IPS-18a (cell line): ENCODE results near the gene FCHSD2.
"Not testable (repeated sequence)": the region's sequence is repeated elsewhere in the genome, so short reads cannot be mapped to it uniquely, and the experiment has no call there.

Experiments used
- H3K27ac ChIP-seq: one replicate; pipeline ENCODE4 v1.5.1; 2013; ENCODE audit warnings: low read length
- H3K27me3 ChIP-seq: one replicate; pipeline ENCODE4 v1.6.1; 2013; ENCODE audit warnings: mild to moderate bottlenecking, low read length; ENCODE audit not compliant: control insufficient read depth, insufficient read depth
- H3K36me3 ChIP-seq: one replicate; pipeline ENCODE4 v1.6.1; 2013; ENCODE audit warnings: low read depth, low read length; ENCODE audit not compliant: control insufficient read depth
- H3K4me1 ChIP-seq: one replicate; pipeline ENCODE4 v1.6.1; 2013; ENCODE audit warnings: low read depth, low read length; ENCODE audit not compliant: control insufficient read depth
- H3K4me3 ChIP-seq: one replicate; pipeline ENCODE4 v1.5.1; 2013; ENCODE audit warnings: low read length
- H3K9ac ChIP-seq: one replicate; pipeline ENCODE4 v1.6.1; 2013; ENCODE audit warnings: mild to moderate bottlenecking, low read length, moderate library complexity
- H3K9me3 ChIP-seq: one replicate; pipeline ENCODE4 v1.6.1; 2013; ENCODE audit warnings: low read depth, low read length; ENCODE audit not compliant: control insufficient read depth

Gene FCHSD2

GRCh38 chr11:73061857-73062424, 80.2 kb downstream of the FCHSD2 start:
- not testable (repeated sequence) for H3K9ac ChIP-seq, H3K27ac ChIP-seq, H3K4me1 ChIP-seq, H3K27me3 ChIP-seq, H3K4me3 ChIP-seq, H3K36me3 ChIP-seq, H3K9me3 ChIP-seq

DNA sequence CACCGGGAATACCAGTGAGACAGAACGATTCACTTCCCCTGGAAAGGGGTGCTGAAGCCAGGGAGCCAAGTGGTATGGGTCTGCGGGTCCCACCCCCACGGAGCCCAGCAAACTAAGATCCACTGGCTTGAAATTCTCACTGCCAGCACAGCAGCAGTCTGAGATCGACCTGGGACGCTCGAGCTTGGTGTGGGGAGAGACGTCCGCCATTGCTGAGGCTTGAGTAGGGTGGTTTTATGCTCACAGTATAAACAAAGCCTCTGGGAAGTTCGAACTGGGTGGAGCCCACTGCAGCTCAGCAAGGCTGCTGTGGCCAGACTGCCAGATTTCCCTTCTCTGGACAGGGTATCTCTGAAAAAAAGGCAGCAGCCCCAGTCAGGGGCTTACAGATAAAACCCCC, 80.7 kb downstream of the FCHSD2 start:
- H3K36me3 ChIP-seq, H3K4me3 ChIP-seq, H3K27ac ChIP-seq, H3K4me1 ChIP-seq, H3K9me3 ChIP-seq, H3K9ac ChIP-seq, H3K27me3 ChIP-seq: not testable (repeated sequence)

DNA sequence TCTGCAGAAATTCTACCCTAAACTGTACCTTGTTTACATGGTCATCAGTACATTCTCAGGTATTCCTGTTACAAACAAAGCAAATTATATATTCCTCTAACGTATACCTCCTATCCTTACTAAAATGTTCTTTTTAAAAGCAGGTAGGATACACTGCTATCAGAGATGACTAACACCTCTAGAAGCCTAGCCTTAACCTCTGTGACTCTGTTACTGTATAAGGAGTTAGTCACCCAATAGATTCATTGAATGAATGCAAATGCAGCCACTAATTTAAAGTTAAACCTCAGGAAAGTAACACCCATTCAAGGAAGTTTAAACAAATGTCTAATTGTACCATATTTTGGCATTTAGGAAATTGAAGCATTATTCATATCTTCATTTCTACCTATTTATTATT, 82.2 kb downstream of the FCHSD2 start:
- Histone ChIP-seq H3K4me3 (no peak overlapping the region), H3K9me3 (no peaks in the 10 kb centered on the region), H3K9ac (no peak overlapping the region), H3K27me3 (no peaks in the 10 kb centered on the region), H3K36me3 (no peaks in the 10 kb centered on the region), H3K4me1 (no peaks in the 10 kb centered on the region), H3K27ac (no peak overlapping the region)

GRCh38 chr11:73058989-73059674, 83.0 kb downstream of the FCHSD2 start:
- H3K9me3 ChIP-seq = no peaks in the 10 kb centered on the region
- no peaks in the 10 kb centered on the region for H3K4me1 ChIP-seq
- no peak overlapping the region for H3K27ac ChIP-seq
- no peaks in the 10 kb centered on the region for H3K36me3 ChIP-seq
- no peak overlapping the region for H3K9ac ChIP-seq
- H3K4me3 ChIP-seq = no peak overlapping the region
- no peaks in the 10 kb centered on the region for H3K27me3 ChIP-seq

- H3K4me3 ChIP-seq = no peak overlapping the region
- no peaks in the 10 kb centered on the region for H3K9me3 ChIP-seq
- H3K27ac ChIP-seq = no peak overlapping the region
- H3K9ac ChIP-seq = no peak overlapping the region
- H3K4me1 ChIP-seq = no peaks in the 10 kb centered on the region
- H3K36me3 ChIP-seq = no peaks in the 10 kb centered on the region
- H3K27me3 ChIP-seq = no peaks in the 10 kb centered on the region
These were observed 86.3 kb downstream of the FCHSD2 start for GRCh38 chr11:73055655-73056354.

DNA sequence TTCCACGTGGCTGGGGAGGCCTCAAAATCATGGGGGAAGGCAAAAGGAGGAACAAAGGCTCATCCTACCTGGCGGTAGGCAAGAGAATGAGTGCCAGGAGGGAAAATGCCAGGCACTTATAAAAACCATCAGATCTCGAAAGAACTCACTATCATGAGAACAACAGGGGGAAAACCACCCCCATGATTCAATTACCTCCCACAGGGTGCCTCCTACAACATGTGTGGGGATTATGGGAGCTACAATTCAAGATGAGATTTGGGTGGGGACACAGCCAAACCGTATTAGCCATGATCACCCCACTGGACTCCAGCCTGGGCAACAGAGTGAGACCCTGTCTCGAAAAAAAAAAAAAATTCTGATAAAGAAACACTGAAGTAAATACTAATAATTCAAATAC, 87.1 kb downstream of the FCHSD2 start:
- H3K27ac ChIP-seq = no peak overlapping the region

DNA sequence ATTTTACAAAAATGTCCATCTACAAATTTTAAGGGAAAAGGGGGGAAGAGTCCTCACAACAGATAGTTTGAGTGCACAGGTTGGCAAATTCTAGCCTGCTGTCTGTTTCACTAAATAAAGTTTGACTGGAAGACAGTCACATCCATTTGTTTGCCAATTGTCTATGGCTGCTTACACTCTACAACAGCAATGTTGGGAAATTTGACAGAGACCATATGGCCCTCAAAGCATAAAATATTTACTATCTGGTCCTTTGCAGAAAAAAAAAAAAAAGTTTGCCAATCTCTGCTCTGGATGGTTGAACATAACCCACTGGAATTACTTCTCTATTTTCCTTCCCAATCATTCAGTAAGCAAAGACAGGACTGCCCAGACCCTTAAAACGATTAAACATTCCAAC, 88.2 kb downstream of the FCHSD2 start:
- Histone ChIP-seq H3K9me3 (no peaks in the 10 kb centered on the region), H3K36me3 (no peaks in the 10 kb centered on the region), H3K9ac (no peak overlapping the region), H3K4me3 (no peak overlapping the region), H3K27ac (no peak overlapping the region), H3K27me3 (no peaks in the 10 kb centered on the region), H3K4me1 (no peaks in the 10 kb centered on the region)

More for the DNA sequence above, 87.1 kb downstream of the FCHSD2 start:
- H3K4me3 ChIP-seq = no peak overlapping the region
- no peaks in the 10 kb centered on the region for H3K9me3 ChIP-seq
- no peak overlapping the region for H3K9ac ChIP-seq
- H3K36me3 ChIP-seq = no peaks in the 10 kb centered on the region
- H3K4me1 ChIP-seq = no peaks in the 10 kb centered on the region
- H3K27me3 ChIP-seq = no peaks in the 10 kb centered on the region

- Histone ChIP-seq H3K27ac (no peak overlapping the region), H3K9me3 (no peaks in the 10 kb centered on the region), H3K9ac (no peak overlapping the region), H3K4me3 (no peak overlapping the region), H3K36me3 (no peaks in the 10 kb centered on the region), H3K4me1 (no peaks in the 10 kb centered on the region), H3K27me3 (no peaks in the 10 kb centered on the region)
These were observed 93.7 kb downstream of the FCHSD2 start for GRCh38 chr11:73048446-73048845.

DNA sequence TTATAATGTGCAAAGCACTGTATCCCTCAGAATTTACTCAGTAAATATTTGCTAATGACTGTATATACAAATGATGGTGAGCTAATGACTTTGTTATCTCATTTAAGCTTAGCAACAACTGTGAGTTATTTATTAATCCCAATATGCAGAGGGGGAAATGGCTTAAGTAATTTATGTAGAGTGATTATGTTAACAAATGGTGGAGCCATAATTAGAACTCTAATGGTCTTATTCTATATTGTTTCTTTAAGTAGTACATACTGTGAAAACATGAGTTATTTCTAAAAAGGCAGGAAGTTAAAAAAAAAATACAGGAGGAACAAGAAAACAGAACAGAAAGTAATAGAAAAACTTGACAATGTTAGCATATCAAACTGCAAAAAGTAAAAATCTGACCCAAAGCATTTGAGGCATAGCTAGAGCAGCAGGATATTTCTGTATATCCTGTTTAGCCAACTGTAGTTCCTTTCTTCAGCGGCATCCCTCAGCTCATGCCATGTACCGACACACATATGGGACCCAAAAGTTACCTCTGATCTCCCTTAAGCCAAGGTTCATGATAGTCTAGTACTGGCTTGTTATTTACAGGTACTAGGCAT, 94.2 kb downstream of the FCHSD2 start:
- Histone ChIP-seq H3K27me3 (no peaks in the 10 kb centered on the region), H3K4me3 (no peak overlapping the region), H3K36me3 (no peaks in the 10 kb centered on the region), H3K9ac (no peak overlapping the region), H3K9me3 (no peaks in the 10 kb centered on the region), H3K4me1 (no peaks in the 10 kb centered on the region), H3K27ac (no peak overlapping the region)

DNA sequence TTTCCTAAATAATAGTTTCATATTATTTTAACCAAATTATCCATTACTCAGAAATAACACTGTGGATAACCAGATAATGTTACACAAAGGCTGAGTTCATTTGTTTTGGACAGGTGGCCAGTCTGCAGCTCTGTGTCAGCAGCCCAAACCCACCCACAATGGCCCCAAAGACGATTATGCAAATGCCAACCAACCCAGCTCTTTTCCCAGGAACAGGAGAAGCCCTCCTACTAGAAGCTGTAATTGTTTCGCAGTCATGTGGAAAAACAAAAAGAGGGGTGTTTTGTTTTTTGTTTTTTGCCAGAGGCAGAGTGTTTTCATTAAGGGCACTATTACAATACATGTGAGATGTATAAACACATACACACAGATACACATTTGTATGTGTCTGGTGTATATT, 102.1 kb downstream of the FCHSD2 start:
- no peak overlapping the region for H3K27ac ChIP-seq
- no peak overlapping the region for H3K4me3 ChIP-seq
- no peaks in the 10 kb centered on the region for H3K27me3 ChIP-seq
- no peaks in the 10 kb centered on the region for H3K36me3 ChIP-seq
- no peaks in the 10 kb centered on the region for H3K9me3 ChIP-seq
- H3K9ac ChIP-seq = no peak overlapping the region
- peaks cover 5% of the 10 kb centered on the region for H3K4me1 ChIP-seq

DNA sequence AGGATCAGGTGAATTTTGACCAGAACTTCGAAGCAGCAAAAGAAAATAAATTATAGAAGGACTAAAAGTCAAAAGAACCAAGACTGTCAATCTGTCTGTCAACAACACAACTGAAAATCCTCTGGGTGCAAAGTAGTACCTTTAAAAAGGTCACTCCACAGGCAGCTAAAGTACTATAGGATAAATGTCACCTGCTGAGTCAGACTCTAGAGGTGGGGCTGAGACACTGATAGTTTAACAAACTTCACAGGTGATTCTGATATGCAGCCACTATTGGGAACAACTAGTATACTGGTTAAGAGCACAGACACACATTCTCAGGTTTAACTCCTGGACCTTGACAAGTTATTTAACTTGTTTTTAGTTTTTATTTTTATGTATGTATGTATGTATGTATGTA, 107.3 kb downstream of the FCHSD2 start:
- H3K9ac ChIP-seq = no peak overlapping the region
- H3K27me3 ChIP-seq = no peaks in the 10 kb centered on the region
- H3K27ac ChIP-seq = no peak overlapping the region
- peaks cover 2% of the 10 kb centered on the region for H3K4me1 ChIP-seq
- H3K9me3 ChIP-seq = no peaks in the 10 kb centered on the region
- no peak overlapping the region for H3K4me3 ChIP-seq
- no peaks in the 10 kb centered on the region for H3K36me3 ChIP-seq
